A673 (cell line): ENCODE data around the gene DCK.

Experiments
- CTCF ChIP-seq: fragments of 300-800, 200-600 bp; sonication (generic); conservative IDR thresholded peaks from 2 replicates; pipeline ENCODE4 v1.5.1; 2017; ENCODE audit warnings: low read depth, mild to moderate bottlenecking, antibody characterized with exemption, low read length, moderate library complexity, mixed read lengths
- EZH2 ChIP-seq: fragments of 200-600 bp; sonication (generic); IDR thresholded peaks from 2 replicates; pipeline ENCODE4 v1.6.1; 2017; ENCODE audit warnings: borderline replicate concordance, low read depth, mild to moderate bottlenecking, mixed read lengths, antibody characterized with exemption, low read length; ENCODE audit not compliant: poor library complexity, severe bottlenecking

GRCh38 chr4:70992391-70992881 is 1.0 kb upstream of the DCK start:
- TF ChIP-seq EZH2 (no peak), CTCF (no peak)
